ENCODE measurements around the gene CYP3A7. TPM values are rescaled to one million over a fixed set of nuclear protein-coding genes. Genes with fewer than 3 reads are reported as not detected.
"Not testable (repeated sequence)": the region's sequence is repeated elsewhere in the genome, so short reads cannot be mapped to it uniquely, and the experiment has no call there.

CYP3A7 gene
- total and polyA plus RNA-seq, 2 donors from 2014 or later, result 0.69 TPM; not detected in 1

DNA sequence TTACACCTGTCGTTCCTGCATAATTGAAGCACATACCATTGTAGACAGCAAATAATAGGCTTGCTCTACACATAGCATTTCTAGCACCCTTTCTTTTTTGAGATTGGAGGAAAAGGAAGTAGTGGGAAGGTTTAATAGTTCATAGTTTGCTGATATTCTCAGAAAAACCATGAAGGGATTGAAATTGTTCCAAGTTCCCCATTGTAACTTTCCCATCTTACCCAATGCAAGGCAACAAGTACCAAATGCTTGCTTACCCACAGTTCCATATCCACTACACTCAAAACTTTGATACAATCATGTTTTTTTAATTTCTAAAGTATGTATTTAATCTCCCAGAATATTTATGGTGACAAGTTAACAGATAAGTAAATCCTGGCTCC is 69.0 kb downstream of the CYP3A7 start:
- Histone ChIP-seq H3K4me3 (ENCODE audit: low read length in 3 of 3) (no peak overlapping the region), H3K9me3 (ENCODE audit: control insufficient read depth in 2 of 3, insufficient read depth in 1 of 3, low read length in 3 of 3) (no peaks in the 10 kb centered on the region), H3K27ac (ENCODE audit: low read depth in 2 of 2, low read length in 2 of 2) (no peak overlapping the region), H3K27me3 (ENCODE audit: control insufficient read depth, insufficient read depth, low read length) (no peaks in the 10 kb centered on the region), H3K4me1 (ENCODE audit: control insufficient read depth in 2 of 3, insufficient read depth in 2 of 3, low read depth in 1 of 3, low read length in 3 of 3) (no peaks in the 10 kb centered on the region), H3K36me3 (ENCODE audit: control insufficient read depth in 2 of 3, insufficient read depth in 3 of 3, low read length in 3 of 3) (peaks cover 0 to 17% (median 4%) of the 10 kb centered on the region in 3 donors), H3K9ac (ENCODE audit: low read length in 3 of 3) (no peak overlapping the region)
- no peak for FAIRE-seq
- intact Hi-C loops (cut with DNase I), result no loop called here
- no peak for DNase-seq
- TF ChIP-seq, protein P1, sequence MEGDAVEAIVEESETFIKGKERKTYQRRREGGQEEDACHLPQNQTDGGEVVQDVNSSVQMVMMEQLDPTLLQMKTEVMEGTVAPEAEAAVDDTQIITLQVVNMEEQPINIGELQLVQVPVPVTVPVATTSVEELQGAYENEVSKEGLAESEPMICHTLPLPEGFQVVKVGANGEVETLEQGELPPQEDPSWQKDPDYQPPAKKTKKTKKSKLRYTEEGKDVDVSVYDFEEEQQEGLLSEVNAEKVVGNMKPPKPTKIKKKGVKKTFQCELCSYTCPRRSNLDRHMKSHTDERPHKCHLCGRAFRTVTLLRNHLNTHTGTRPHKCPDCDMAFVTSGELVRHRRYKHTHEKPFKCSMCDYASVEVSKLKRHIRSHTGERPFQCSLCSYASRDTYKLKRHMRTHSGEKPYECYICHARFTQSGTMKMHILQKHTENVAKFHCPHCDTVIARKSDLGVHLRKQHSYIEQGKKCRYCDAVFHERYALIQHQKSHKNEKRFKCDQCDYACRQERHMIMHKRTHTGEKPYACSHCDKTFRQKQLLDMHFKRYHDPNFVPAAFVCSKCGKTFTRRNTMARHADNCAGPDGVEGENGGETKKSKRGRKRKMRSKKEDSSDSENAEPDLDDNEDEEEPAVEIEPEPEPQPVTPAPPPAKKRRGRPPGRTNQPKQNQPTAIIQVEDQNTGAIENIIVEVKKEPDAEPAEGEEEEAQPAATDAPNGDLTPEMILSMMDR (IDR thresholded peaks at IDR 0.05; ENCODE audit: borderline replicate concordance, extremely low read depth, insufficient read depth), result no peak

- H3K27ac ChIP-seq (ENCODE audit: low read depth in 2 of 2, low read length in 2 of 2), result no peak overlapping the region
- TF ChIP-seq, protein P1 (IDR thresholded peaks at IDR 0.05; ENCODE audit: borderline replicate concordance, extremely low read depth, insufficient read depth), result no peak
- no peak overlapping the region for H3K4me3 ChIP-seq (ENCODE audit: low read length in 3 of 3)
- H3K27me3 ChIP-seq (ENCODE audit: control insufficient read depth, insufficient read depth, low read length), result no peaks in the 10 kb centered on the region
- no peak for DNase-seq
- H3K36me3 ChIP-seq (ENCODE audit: control insufficient read depth in 2 of 3, insufficient read depth in 3 of 3, low read length in 3 of 3), result peaks cover 0 to 17% (median 6%) of the 10 kb centered on the region in 3 donors
- no peaks in the 10 kb centered on the region for H3K4me1 ChIP-seq (ENCODE audit: control insufficient read depth in 2 of 3, insufficient read depth in 2 of 3, low read depth in 1 of 3, low read length in 3 of 3)
- intact Hi-C loops (cut with DNase I), result no loop called here
- H3K9me3 ChIP-seq (ENCODE audit: control insufficient read depth in 2 of 3, insufficient read depth in 1 of 3, low read length in 3 of 3), result no peaks in the 10 kb centered on the region
- no peak overlapping the region for H3K9ac ChIP-seq (ENCODE audit: low read length in 3 of 3)
- no peak for FAIRE-seq
Observed at GRCh38 chr7:99665312-99666012, 69.5 kb downstream of the CYP3A7 start.

DNA sequence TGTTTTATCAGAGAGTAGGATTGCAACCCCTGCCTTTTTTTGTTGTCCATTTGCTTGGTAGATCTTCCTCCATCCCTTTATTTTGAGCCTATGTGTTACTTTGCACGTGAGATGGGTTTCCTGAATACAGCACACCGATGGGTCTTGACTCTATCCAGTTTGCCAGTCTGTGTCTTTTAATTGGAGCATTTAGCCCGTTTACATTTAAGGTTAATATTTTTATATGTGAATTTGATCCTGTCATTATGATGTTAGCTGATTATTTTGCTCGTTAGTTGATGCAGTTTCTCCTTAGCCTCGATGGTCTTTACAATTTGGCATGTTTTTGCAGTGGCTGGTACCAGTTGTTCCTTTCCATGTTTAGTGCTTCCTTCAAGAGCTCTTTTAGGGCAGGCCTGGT is 77.1 kb downstream of the CYP3A7 start:
- FAIRE-seq; DNase-seq; intact Hi-C loops (cut with DNase I); H3K4me3 ChIP-seq (ENCODE audit: low read length in 3 of 3); H3K9me3 ChIP-seq (ENCODE audit: control insufficient read depth in 2 of 3, insufficient read depth in 1 of 3, low read length in 3 of 3); H3K27me3 ChIP-seq (ENCODE audit: control insufficient read depth, insufficient read depth, low read length); H3K4me1 ChIP-seq (ENCODE audit: control insufficient read depth in 2 of 3, insufficient read depth in 2 of 3, low read depth in 1 of 3, low read length in 3 of 3); H3K27ac ChIP-seq (ENCODE audit: low read depth in 2 of 2, low read length in 2 of 2); H3K9ac ChIP-seq (ENCODE audit: low read length in 3 of 3): not testable (repeated sequence)
- H3K36me3 ChIP-seq (ENCODE audit: control insufficient read depth in 2 of 3, insufficient read depth in 3 of 3, low read length in 3 of 3), result peaks cover 0 to 14% (median 5%) of the 10 kb centered on the region in 3 donors

Other genes with a start within 250 kb of the CYP3A7 start
- 33.6 TPM for gene ZNF394, start 234.9 kb downstream of the CYP3A7 start, total RNA-seq
- 15.7 TPM for gene ZNF394, start 234.9 kb downstream of the CYP3A7 start, polyA plus RNA-seq (ENCODE audit: insufficient read depth, low read depth, low replicate concordance)
- 9.1 TPM for gene ZKSCAN5, start 230.5 kb downstream of the CYP3A7 start, total RNA-seq
- 4.6 TPM for gene ZKSCAN5, start 230.5 kb downstream of the CYP3A7 start, polyA plus RNA-seq (ENCODE audit: insufficient read depth, low read depth, low replicate concordance)
- gene FAM200A, start 183.1 kb downstream of the CYP3A7 start, total RNA-seq, result 6.8 TPM
- gene FAM200A, start 183.1 kb downstream of the CYP3A7 start, polyA plus RNA-seq (ENCODE audit: insufficient read depth, low read depth, low replicate concordance), result 6.9 TPM
- 66.8 TPM for gene ZNF655, start 176.6 kb downstream of the CYP3A7 start, total RNA-seq
- 30.4 TPM for gene ZNF655, start 176.6 kb downstream of the CYP3A7 start, polyA plus RNA-seq (ENCODE audit: insufficient read depth, low read depth, low replicate concordance)
- 2.6 TPM for gene TMEM225B, start 136.9 kb downstream of the CYP3A7 start, total RNA-seq
- gene TMEM225B, start 136.9 kb downstream of the CYP3A7 start, polyA plus RNA-seq (ENCODE audit: insufficient read depth, low read depth, low replicate concordance), result 1.6 TPM
- gene ZSCAN25, start 118.2 kb downstream of the CYP3A7 start, total RNA-seq, result 20.4 TPM
- 4.7 TPM for gene ZSCAN25, start 118.2 kb downstream of the CYP3A7 start, polyA plus RNA-seq (ENCODE audit: insufficient read depth, low read depth, low replicate concordance)
- gene CYP3A5, start 55.2 kb downstream of the CYP3A7 start, total RNA-seq, result 13.5 TPM
- 7.6 TPM for gene CYP3A5, start 55.2 kb downstream of the CYP3A7 start, polyA plus RNA-seq (ENCODE audit: insufficient read depth, low read depth, low replicate concordance)
- gene CYP3A4, start 49.0 kb upstream of the CYP3A7 start, total RNA-seq, result not detected
- gene CYP3A4, start 49.0 kb upstream of the CYP3A7 start, polyA plus RNA-seq (ENCODE audit: insufficient read depth, low read depth, low replicate concordance), result 0.37 TPM
- gene CYP3A43, start 92.8 kb upstream of the CYP3A7 start, total RNA-seq, result 0.16 TPM
- gene CYP3A43, start 92.8 kb upstream of the CYP3A7 start, polyA plus RNA-seq (ENCODE audit: insufficient read depth, low read depth, low replicate concordance), result not detected
- not detected for gene OR2AE1, start 141.8 kb upstream of the CYP3A7 start, total RNA-seq
- not detected for gene OR2AE1, start 141.8 kb upstream of the CYP3A7 start, polyA plus RNA-seq (ENCODE audit: insufficient read depth, low read depth, low replicate concordance)
- 30.9 TPM for gene TRIM4, start 184.3 kb upstream of the CYP3A7 start, total RNA-seq
- 15.4 TPM for gene TRIM4, start 184.3 kb upstream of the CYP3A7 start, polyA plus RNA-seq (ENCODE audit: insufficient read depth, low read depth, low replicate concordance)
- not detected for gene GJC3, start 194.4 kb upstream of the CYP3A7 start, total RNA-seq
- 0.73 TPM for gene GJC3, start 194.4 kb upstream of the CYP3A7 start, polyA plus RNA-seq (ENCODE audit: insufficient read depth, low read depth, low replicate concordance)
- gene AZGP1, start 240.8 kb upstream of the CYP3A7 start, total RNA-seq, result 10.0 TPM
- 198 TPM for gene AZGP1, start 240.8 kb upstream of the CYP3A7 start, polyA plus RNA-seq (ENCODE audit: insufficient read depth, low read depth, low replicate concordance)